Measurements from ENCODE around the gene WNT3. TPM values are rescaled to one million over a fixed set of nuclear protein-coding genes. Genes with fewer than 3 reads are reported as not detected.

The WNT3 gene
- total RNA-seq, 2 experiments from 2014 or later = not detected

- CTCF ChIA-PET = no interaction called here
- H3K27ac Mint-ChIP-seq = no peak overlapping the region
- H3K4me1 Mint-ChIP-seq (ENCODE audit: low read depth) = no peaks in the 10 kb centered on the region
- DNase-seq (no peak), ATAC-seq (ENCODE audit: poor library complexity) (no peak)
- H3K4me1 ChIP-seq (ENCODE audit: insufficient read depth, low read length) = no peaks in the 10 kb centered on the region
- POLR2A ChIA-PET = no interaction called here
- intact Hi-C loops (cut with DNase I, micrococcal nuclease) = no loop called here
- H3K9me3 Mint-ChIP-seq = no peaks in the 10 kb centered on the region
- no peak overlapping the region for H3K4me3 ChIP-seq (ENCODE audit: low read length)
- no peaks in the 10 kb centered on the region for H3K27me3 Mint-ChIP-seq
- H3K27ac ChIP-seq (ENCODE audit: low read depth in 1 of 2, low read length in 2 of 2) = no peak overlapping the region
- no peaks in the 10 kb centered on the region for H3K9me3 ChIP-seq (ENCODE audit: control insufficient read depth in 1 of 2, insufficient read depth in 1 of 2, low read length in 2 of 2)
- TF ChIP-seq CTCF (IDR thresholded peaks at IDR 0.05) = no peak
- no peak overlapping the region for H3K4me3 Mint-ChIP-seq
- peaks cover 42% of the 10 kb centered on the region for H3K36me3 ChIP-seq (ENCODE audit: insufficient read depth, low read length)
- H3K36me3 Mint-ChIP-seq (ENCODE audit: low read depth) = peaks cover 71% of the 10 kb centered on the region
- H3K27me3 ChIP-seq (ENCODE audit: control insufficient read depth in 1 of 2, insufficient read depth in 2 of 2, low read length in 2 of 2) = no peaks in the 10 kb centered on the region
These were observed 88.5 kb downstream of the WNT3 start for GRCh38 chr17:46730026-46730425.

DNA sequence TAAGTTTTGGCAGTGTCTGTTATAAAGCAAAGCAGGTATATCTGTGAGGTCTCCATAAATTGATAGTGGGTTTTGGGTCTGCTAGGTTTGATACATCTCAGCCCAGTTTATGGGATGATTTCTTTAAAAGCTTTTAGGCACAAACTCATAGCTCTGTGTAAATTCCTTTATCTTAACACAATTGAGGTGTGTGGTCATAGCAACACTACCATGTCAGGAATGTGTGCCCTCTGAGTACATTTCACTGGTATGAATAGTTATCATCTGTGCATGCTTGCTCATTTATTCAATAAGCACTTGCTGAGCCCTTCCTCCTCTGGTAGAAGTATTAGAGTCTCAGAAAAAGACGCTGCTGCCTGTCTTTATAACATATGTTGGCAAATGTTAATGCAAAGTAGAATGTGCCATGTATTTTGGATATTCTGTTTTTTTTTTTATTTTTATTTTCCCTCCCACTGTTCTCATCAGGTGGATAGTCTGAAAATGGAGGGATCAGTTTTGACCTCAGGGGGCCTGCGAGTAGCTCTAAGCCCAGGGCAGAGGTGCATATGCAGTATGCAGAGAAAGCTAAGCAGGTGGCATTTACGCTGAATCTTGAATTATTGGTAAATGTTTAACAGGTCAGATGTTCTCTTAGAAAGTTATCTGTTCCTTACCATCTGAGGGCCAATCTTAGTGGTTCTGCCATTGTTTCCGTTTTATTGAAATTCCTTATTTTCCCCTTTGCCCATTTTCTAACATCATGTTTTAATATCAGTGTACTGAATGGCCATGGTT is 90.7 kb downstream of the WNT3 start:
- H3K9me3 ChIP-seq (ENCODE audit: control insufficient read depth in 1 of 2, insufficient read depth in 1 of 2, low read length in 2 of 2) = no peaks in the 10 kb centered on the region
- no peak overlapping the region for H3K27ac ChIP-seq (ENCODE audit: low read depth in 1 of 2, low read length in 2 of 2)
- DNase-seq = no peak
- ATAC-seq (ENCODE audit: poor library complexity) = no peak
- H3K4me3 Mint-ChIP-seq = no peak overlapping the region
- POLR2A ChIA-PET = no interaction called here
- H3K27ac Mint-ChIP-seq = no peak overlapping the region
- intact Hi-C loops (cut with DNase I, micrococcal nuclease) = no loop called here
- H3K9me3 Mint-ChIP-seq = no peaks in the 10 kb centered on the region
- H3K4me1 Mint-ChIP-seq (ENCODE audit: low read depth) = no peaks in the 10 kb centered on the region
- CTCF ChIA-PET = no interaction called here
- no peak for TF ChIP-seq CTCF (IDR thresholded peaks at IDR 0.05)
- H3K36me3 Mint-ChIP-seq (ENCODE audit: low read depth) = peaks cover 72% of the 10 kb centered on the region
- peaks cover 37% of the 10 kb centered on the region for H3K36me3 ChIP-seq (ENCODE audit: insufficient read depth, low read length)
- H3K4me1 ChIP-seq (ENCODE audit: insufficient read depth, low read length) = no peaks in the 10 kb centered on the region
- no peak overlapping the region for H3K4me3 ChIP-seq (ENCODE audit: low read length)
- no peaks in the 10 kb centered on the region for H3K27me3 Mint-ChIP-seq
- H3K27me3 ChIP-seq (ENCODE audit: control insufficient read depth in 1 of 2, insufficient read depth in 2 of 2, low read length in 2 of 2) = no peaks in the 10 kb centered on the region

GRCh38 chr17:46726206-46726605 is 92.3 kb downstream of the WNT3 start:
- POLR2A ChIA-PET = no interaction called here
- no peaks in the 10 kb centered on the region for H3K27me3 ChIP-seq (ENCODE audit: control insufficient read depth in 1 of 2, insufficient read depth in 2 of 2, low read length in 2 of 2)
- no peaks in the 10 kb centered on the region for H3K9me3 ChIP-seq (ENCODE audit: control insufficient read depth in 1 of 2, insufficient read depth in 1 of 2, low read length in 2 of 2)
- ATAC-seq (ENCODE audit: poor library complexity) (no peak), DNase-seq (no peak)
- H3K27me3 Mint-ChIP-seq = no peaks in the 10 kb centered on the region
- no peak overlapping the region for H3K27ac ChIP-seq (ENCODE audit: low read depth in 1 of 2, low read length in 2 of 2)
- no peaks in the 10 kb centered on the region for H3K9me3 Mint-ChIP-seq
- no peaks in the 10 kb centered on the region for H3K4me1 Mint-ChIP-seq (ENCODE audit: low read depth)
- H3K27ac Mint-ChIP-seq = no peak overlapping the region
- TF ChIP-seq CTCF (IDR thresholded peaks at IDR 0.05) = no peak
- no peaks in the 10 kb centered on the region for H3K4me1 ChIP-seq (ENCODE audit: insufficient read depth, low read length)
- intact Hi-C loops (cut with DNase I, micrococcal nuclease) = no loop called here
- peaks cover 37% of the 10 kb centered on the region for H3K36me3 ChIP-seq (ENCODE audit: insufficient read depth, low read length)
- no peak overlapping the region for H3K4me3 ChIP-seq (ENCODE audit: low read length)
- CTCF ChIA-PET = no interaction called here
- H3K36me3 Mint-ChIP-seq (ENCODE audit: low read depth) = peaks cover 78% of the 10 kb centered on the region
- H3K4me3 Mint-ChIP-seq = no peak overlapping the region
